Measurements from ENCODE around the gene GPC3.

- no peak for TF ChIP-seq YY1 (IDR thresholded peaks at IDR 0.05; ENCODE audit: insufficient read depth, insufficient read length)
- TF ChIP-seq SUZ12 (IDR thresholded peaks at IDR 0.05; ENCODE audit: extremely low read depth, insufficient read depth, insufficient read length): no peak
These were observed 15.2 kb upstream of the GPC3 start for GRCh38 chrX:134000260-134001245.
